Epithelial cell of proximal tubule (primary cell): Measurements from ENCODE around the gene ITM2C. TPM values are rescaled to one million over a fixed set of nuclear protein-coding genes. Genes with fewer than 3 reads are reported as not detected.
A peak's percentile ranks its signal among the peaks of the same experiment; 100 is the strongest.

ENCODE experiments used
- DNase-seq: peaks from one replicate; pipeline ENCODE4 v3.0.0-alpha.2; 2011; ENCODE audit warnings: low read depth
- H3K4me3 ChIP-seq: 2 replicates; pipeline ENCODE4 v1.5.1; 2011; ENCODE audit warnings: low read depth, mild to moderate bottlenecking, low read length
- CTCF ChIP-seq: conservative IDR thresholded peaks from 2 replicates; pipeline ENCODE4 v1.5.1; 2012; ENCODE audit warnings: low read depth, mild to moderate bottlenecking, low read length
- total RNA-seq: library from RNA; depleted of rRNA; stranded (reverse); fragments of >200 nt; gene quantifications from 2 replicates; pipeline ENCODE4 v1.2.3, GENCODE V29; 2015

ITM2C gene
- total RNA-seq, 1 donor from 2014 or later: 169 TPM

GRCh38 chr2:230863442-230864121 is 1.2 kb upstream of the ITM2C start:
- H3K4me3 ChIP-seq: no peak overlapping the region
- no peak for DNase-seq
- no peak for TF ChIP-seq CTCF

GRCh38 chr2:230864122-230864604 is 579 bp upstream of the ITM2C start:
- peak overlapping the region; percentile 79 for H3K4me3 ChIP-seq
- no peak for TF ChIP-seq CTCF
- no peak for DNase-seq

GRCh38 chr2:230865307-230865765 is 594 bp downstream of the ITM2C start:
- no peak for TF ChIP-seq CTCF
- H3K4me3 ChIP-seq: peak overlapping the region; percentile 79
- DNase-seq: no peak

GRCh38 chr2:230865766-230866755 is 1.3 kb downstream of the ITM2C start:
- no peak for DNase-seq
- peak; percentile 13 for TF ChIP-seq CTCF
- peak overlapping the region; percentile 79 for H3K4me3 ChIP-seq

- no peak for TF ChIP-seq CTCF
- no peak for DNase-seq
- no peak overlapping the region for H3K4me3 ChIP-seq
Observed at GRCh38 chr2:230866756-230867523, 2.2 kb downstream of the ITM2C start.

GRCh38 chr2:230868161-230868946 is 3.6 kb downstream of the ITM2C start:
- no peak for TF ChIP-seq CTCF
- DNase-seq: no peak
- H3K4me3 ChIP-seq: no peak overlapping the region
